Measurements from ENCODE around the gene YIPF4.

- TF ChIP-seq, protein P1, sequence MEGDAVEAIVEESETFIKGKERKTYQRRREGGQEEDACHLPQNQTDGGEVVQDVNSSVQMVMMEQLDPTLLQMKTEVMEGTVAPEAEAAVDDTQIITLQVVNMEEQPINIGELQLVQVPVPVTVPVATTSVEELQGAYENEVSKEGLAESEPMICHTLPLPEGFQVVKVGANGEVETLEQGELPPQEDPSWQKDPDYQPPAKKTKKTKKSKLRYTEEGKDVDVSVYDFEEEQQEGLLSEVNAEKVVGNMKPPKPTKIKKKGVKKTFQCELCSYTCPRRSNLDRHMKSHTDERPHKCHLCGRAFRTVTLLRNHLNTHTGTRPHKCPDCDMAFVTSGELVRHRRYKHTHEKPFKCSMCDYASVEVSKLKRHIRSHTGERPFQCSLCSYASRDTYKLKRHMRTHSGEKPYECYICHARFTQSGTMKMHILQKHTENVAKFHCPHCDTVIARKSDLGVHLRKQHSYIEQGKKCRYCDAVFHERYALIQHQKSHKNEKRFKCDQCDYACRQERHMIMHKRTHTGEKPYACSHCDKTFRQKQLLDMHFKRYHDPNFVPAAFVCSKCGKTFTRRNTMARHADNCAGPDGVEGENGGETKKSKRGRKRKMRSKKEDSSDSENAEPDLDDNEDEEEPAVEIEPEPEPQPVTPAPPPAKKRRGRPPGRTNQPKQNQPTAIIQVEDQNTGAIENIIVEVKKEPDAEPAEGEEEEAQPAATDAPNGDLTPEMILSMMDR (optimal IDR thresholded peaks at IDR 0.05 in 1 of 3, IDR thresholded peaks at IDR 0.05 in 1 of 3, conservative IDR thresholded peaks at IDR 0.05 in 1 of 3; ENCODE audit: extremely low read depth in 1 of 3, insufficient read depth in 2 of 3, low read length in 3 of 3) = no peak
- no peak for TF ChIP-seq EZH2 (IDR thresholded peaks at IDR 0.05; ENCODE audit: low read length)
These were observed 42.4 kb upstream of the YIPF4 start for GRCh38 chr2:32235315-32235714.

Data from keratinocyte (primary cell).